ENCODE measurements around the gene MYBBP1A. TPM values are rescaled to one million over a fixed set of nuclear protein-coding genes. Genes with fewer than 3 reads are reported as not detected.
A peak's percentile ranks its signal among the peaks of the same experiment; 100 is the strongest.
"Not testable (repeated sequence)": the region's sequence is repeated elsewhere in the genome, so short reads cannot be mapped to it uniquely, and the experiment has no call there.

The MYBBP1A gene
- total RNA-seq, 2 experiments from 2014 or later, result 97.7 to 144 TPM

DNA sequence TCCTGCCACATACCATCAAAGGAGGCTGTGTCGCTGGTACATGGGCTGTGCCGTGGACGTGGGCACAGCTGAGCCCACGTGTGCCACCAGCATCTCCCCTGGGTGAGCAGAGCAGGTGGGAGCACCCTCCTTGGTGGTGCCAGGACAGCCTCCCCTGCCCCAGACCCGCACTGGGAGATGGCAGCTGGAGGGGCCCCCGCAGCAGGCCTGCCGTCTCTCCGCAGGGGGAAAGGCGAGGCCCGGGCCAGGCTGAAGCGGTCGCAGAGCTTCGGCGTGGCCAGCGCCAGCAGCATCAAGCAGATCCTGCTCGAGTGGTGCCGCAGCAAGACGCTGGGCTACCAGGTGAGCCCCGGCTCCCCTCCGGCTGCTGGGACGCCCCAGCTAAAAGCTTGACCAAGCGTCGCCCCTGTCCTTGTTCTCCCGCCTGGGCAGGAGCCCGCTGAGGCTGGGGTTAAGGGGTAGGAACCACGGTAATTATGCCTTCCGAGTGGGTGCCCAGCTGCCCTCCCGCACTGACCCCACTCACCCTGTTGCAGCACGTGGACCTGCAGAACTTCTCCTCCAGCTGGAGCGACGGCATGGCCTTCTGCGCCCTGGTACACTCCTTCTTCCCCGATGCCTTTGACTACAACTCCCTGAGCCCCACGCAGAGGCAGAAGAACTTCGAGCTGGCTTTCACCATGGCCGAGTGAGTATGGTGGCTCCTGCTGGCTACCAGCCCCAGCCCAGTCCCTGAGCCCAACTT lies 41.6 kb upstream of the MYBBP1A start:
- no peak for ATAC-seq
- Mint-ChIP-seq H3K9me3 (ENCODE audit: low read depth) (no peaks in the 10 kb centered on the region), H3K36me3 (ENCODE audit: low read depth) (no peaks in the 10 kb centered on the region), H3K4me1 (peaks cover 4% of the 10 kb centered on the region), H3K4me3 (no peak overlapping the region), H3K27me3 (peaks cover 5% of the 10 kb centered on the region), H3K27ac (no peak overlapping the region)
- POLR2A ChIA-PET, result interaction anchor here (0.6 kb wide), 2 partner anchors 224 to 1646 kb away, joined by 3 to 5 read pairs; no protein-coding TSS in a partner anchor
- CTCF ChIA-PET, result interaction anchor here (0.9 to 1.1 kb wide), 4 partner anchors 9 to 176 kb away, joined by 3 read pairs; no protein-coding TSS in a partner anchor
- DNase-seq, result no peak
- intact Hi-C loops (cut with DNase I, micrococcal nuclease), result no loop called here

DNA sequence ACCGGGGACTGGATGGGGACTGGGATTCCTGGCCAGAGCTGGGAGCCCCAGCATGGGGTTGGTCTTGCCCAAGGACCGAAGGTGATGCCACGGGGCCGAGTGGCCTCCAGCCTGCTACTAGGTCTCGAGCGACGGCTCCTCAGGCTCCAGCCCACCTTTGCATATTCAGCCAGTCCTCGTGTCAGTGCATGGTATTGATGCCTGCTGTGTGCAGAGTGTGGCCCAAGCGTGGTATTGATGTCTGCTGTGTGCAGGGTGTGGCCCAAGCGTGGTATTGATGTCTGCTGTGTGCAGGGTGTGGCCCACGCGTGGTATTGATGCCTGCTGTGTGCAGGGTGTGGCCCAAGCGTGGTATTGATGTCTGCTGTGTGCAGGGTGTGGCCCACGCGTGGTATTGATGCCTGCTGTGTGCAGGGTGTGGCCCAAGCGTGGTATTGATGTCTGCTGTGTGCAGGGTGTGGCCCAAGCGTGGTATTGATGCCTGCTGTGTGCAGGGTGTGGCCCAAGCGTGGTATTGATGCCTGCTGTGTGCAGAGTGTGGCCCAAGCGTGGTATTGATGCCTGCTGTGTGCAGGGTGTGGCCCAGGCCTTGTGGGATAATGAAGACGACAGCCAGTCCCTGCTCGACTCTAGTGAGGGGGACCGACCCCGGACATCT lies 40.6 kb upstream of the MYBBP1A start:
- H3K27ac Mint-ChIP-seq; H3K4me3 Mint-ChIP-seq; H3K4me1 Mint-ChIP-seq; POLR2A ChIA-PET; intact Hi-C loops (cut with DNase I, micrococcal nuclease); H3K27me3 Mint-ChIP-seq; ATAC-seq; H3K36me3 Mint-ChIP-seq (ENCODE audit: low read depth); H3K9me3 Mint-ChIP-seq (ENCODE audit: low read depth); DNase-seq: not testable (repeated sequence)
- CTCF ChIA-PET, result interaction anchor here (0.6 to 1.7 kb wide), 5 partner anchors 20 to 175 kb away, joined by 3 to 5 read pairs (median 4); no protein-coding TSS in a partner anchor

DNA sequence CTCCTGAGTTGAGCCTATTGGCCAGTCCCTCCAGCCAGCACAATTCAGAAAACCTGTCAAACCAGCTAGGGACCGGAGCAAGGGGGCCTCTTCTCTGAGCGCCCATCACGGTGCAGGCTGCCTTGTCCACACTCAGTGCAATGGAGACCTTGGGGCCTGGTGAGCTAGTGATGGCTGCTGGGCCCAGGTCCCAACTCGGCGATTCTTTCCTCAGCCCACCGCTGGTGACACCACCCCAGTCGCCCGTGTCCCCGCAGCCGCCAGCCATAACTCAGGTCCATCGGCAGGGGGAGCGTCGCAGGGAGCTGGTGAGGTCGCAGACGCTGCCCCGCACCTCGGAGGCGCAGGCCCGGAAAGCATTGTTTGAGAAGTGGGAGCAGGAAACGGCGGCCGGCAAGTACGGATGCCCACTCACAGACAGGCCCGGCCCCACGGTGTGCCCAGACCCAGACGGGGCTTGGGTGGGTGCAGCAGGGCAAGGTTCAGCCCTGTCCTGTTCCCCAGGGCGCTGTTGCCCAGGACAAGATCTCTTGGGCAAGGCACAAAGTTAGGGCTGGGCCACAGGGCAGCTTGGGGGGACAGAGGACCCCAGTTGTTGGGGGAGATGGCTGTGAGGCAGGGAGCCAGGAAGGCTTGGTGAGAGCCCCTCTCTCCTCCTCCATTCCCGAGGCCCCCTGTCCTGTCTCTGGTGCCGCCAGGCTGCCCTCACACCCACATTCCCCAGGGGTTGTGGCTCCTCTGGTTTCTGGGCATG lies 39.9 kb upstream of the MYBBP1A start:
- POLR2A ChIA-PET, result no interaction called here
- Mint-ChIP-seq H3K36me3 (ENCODE audit: low read depth) (no peaks in the 10 kb centered on the region), H3K9me3 (ENCODE audit: low read depth) (no peaks in the 10 kb centered on the region), H3K4me3 (no peak overlapping the region), H3K4me1 (peaks cover 4% of the 10 kb centered on the region), H3K27me3 (peaks cover 7% of the 10 kb centered on the region), H3K27ac (no peak overlapping the region)
- ATAC-seq (peak; percentile 73), DNase-seq (peak; percentile 68)
- intact Hi-C loops (cut with DNase I, micrococcal nuclease), result no loop called here
- CTCF ChIA-PET, result interaction anchor here (0.6 to 1.7 kb wide), 6 partner anchors 9 to 32 kb away, joined by 3 to 5 read pairs (median 4); no protein-coding TSS in a partner anchor

DNA sequence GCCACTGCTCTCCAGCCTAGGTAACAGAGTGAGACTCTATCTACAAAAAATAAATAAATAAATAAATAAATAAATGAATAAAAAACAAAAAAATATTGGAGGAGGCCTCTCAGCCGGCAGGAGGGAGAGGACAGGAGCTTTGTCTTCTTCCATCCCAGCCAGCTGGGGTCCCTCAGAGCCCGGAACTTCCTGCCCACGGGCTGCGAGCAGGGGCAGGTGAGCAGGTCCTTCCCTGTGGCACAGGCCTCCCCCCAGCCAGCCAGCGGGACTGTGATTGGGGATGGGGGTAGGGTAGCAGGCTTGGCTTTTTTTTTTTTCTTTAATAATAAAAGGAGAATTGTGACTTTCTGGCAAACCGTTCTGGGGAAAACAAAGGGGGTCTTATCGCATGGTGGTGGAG lies 39.2 kb upstream of the MYBBP1A start:
- peaks cover 4% of the 10 kb centered on the region for H3K4me1 Mint-ChIP-seq
- ChIA-PET POLR2A (interaction anchor here (0.7 kb wide), 1 partner anchor 58 kb away, joined by 8 read pairs; no protein-coding TSS in a partner anchor), CTCF (interaction anchor here (0.6 to 1.7 kb wide), 6 partner anchors 8 to 32 kb away, joined by 3 to 5 read pairs (median 4); no protein-coding TSS in a partner anchor)
- intact Hi-C loops (cut with DNase I, micrococcal nuclease), result no loop called here
- peaks cover 7% of the 10 kb centered on the region for H3K27me3 Mint-ChIP-seq
- no peak overlapping the region for H3K4me3 Mint-ChIP-seq
- H3K27ac Mint-ChIP-seq, result no peak overlapping the region
- DNase-seq, result no peak
- H3K9me3 Mint-ChIP-seq (ENCODE audit: low read depth), result no peaks in the 10 kb centered on the region
- no peak for ATAC-seq
- H3K36me3 Mint-ChIP-seq (ENCODE audit: low read depth), result no peaks in the 10 kb centered on the region

DNA sequence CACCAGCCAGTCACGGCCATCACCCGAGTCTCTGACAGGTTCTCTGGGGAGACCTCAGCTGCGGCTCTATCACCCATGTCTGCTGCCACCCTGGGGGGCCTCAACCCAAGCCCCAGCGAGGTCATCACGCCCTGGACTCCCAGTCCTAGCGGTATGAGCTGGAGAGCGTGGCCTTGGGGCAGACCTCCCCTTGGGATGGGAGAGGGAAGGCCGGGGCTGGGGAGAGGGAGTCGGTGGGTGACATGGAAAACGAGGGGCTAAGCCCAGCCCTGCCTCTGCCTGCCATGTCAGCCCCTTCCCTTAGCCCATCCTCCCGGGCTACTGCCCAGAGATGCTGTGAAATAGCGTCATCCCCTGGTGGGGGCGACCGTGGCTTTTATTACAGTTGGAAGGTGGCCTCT lies 37.8 kb upstream of the MYBBP1A start:
- CTCF ChIA-PET, result interaction anchor here (1.1 kb wide), 1 partner anchor 23 kb away, joined by 4 read pairs; no protein-coding TSS in a partner anchor
- Mint-ChIP-seq H3K9me3 (ENCODE audit: low read depth) (no peaks in the 10 kb centered on the region), H3K36me3 (ENCODE audit: low read depth) (no peaks in the 10 kb centered on the region), H3K4me3 (no peak overlapping the region), H3K27ac (no peak overlapping the region), H3K27me3 (peaks cover 7% of the 10 kb centered on the region), H3K4me1 (peaks cover 4% of the 10 kb centered on the region)
- DNase-seq, result no peak
- intact Hi-C loops (cut with DNase I, micrococcal nuclease), result no loop called here
- POLR2A ChIA-PET, result no interaction called here
- ATAC-seq, result no peak

DNA sequence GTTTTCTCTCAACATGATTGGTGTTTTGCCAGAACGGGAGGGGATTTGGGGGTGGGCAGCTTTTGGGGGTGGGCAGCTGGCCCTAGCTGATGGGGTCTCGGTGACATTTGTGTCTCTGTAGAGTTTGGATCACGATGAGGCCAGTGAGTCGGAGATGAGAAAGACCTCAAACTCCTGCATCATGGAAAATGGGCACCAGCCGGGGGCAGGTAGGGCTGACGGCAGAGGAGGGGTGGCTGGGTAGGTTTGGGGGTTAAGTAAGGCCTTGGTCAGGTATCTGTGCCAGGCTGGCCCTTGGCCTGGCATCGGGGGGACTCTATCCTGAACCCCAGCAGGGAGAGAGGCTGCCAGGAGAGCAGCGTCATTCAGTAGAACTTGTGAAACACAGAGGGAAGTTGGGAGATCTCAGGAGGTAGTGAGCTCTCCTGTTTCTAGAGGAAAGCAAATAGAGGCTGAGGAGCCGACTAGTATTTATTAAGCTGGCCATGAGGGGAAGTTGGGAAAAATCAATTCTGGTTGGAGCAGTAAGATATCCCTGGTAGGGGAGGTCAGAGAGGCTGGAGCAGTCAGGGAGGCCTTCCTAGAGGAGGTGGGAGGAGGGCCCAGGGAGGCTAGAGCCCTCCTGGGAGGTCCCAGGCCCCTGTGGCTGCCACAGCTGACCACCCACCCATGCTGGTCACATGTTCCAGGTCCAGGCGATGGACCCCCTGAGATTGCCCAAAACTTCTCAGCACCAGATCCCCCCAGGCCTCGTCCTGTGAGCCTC lies 37.2 kb upstream of the MYBBP1A start:
- H3K4me1 Mint-ChIP-seq, result peaks cover 4% of the 10 kb centered on the region
- H3K36me3 Mint-ChIP-seq (ENCODE audit: low read depth), result no peaks in the 10 kb centered on the region
- H3K9me3 Mint-ChIP-seq (ENCODE audit: low read depth), result no peaks in the 10 kb centered on the region
- DNase-seq, result no peak
- no peak overlapping the region for H3K4me3 Mint-ChIP-seq
- intact Hi-C loops (cut with DNase I, micrococcal nuclease), result no loop called here
- no peak overlapping the region for H3K27ac Mint-ChIP-seq
- no peak for ATAC-seq
- ChIA-PET CTCF (interaction anchor here (1.1 kb wide), 1 partner anchor 23 kb away, joined by 4 read pairs; no protein-coding TSS in a partner anchor), POLR2A (no interaction called here)
- peaks cover 7% of the 10 kb centered on the region for H3K27me3 Mint-ChIP-seq

DNA sequence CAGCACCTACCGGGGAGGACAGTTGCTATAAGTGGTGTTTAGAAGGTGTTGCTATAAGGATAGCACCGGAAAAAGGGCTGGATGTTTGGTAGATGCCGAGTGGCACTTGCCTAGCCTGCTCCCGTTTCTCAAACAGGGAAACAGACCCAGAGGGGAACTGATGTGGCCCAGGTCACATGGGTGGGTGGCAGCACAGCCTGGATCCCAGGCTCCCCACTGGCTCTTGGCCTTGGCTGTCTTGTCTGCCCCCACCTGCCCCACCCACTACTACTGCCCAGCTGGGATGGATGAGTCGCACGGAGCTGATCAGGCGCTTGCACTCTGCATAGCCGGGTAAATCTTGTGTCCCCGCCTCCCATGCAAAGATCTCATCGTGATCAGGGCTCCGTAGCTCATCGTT lies 36.3 kb upstream of the MYBBP1A start:
- intact Hi-C loops (cut with DNase I, micrococcal nuclease), result no loop called here
- no peak for DNase-seq
- H3K27me3 Mint-ChIP-seq, result peaks cover 11% of the 10 kb centered on the region
- no peaks in the 10 kb centered on the region for H3K36me3 Mint-ChIP-seq (ENCODE audit: low read depth)
- H3K4me1 Mint-ChIP-seq, result peaks cover 4% of the 10 kb centered on the region
- H3K9me3 Mint-ChIP-seq (ENCODE audit: low read depth), result no peaks in the 10 kb centered on the region
- ChIA-PET CTCF (interaction anchor here (0.6 kb wide), 1 partner anchor 23 kb away, joined by 3 read pairs; no protein-coding TSS in a partner anchor), POLR2A (no interaction called here)
- no peak overlapping the region for H3K27ac Mint-ChIP-seq
- no peak overlapping the region for H3K4me3 Mint-ChIP-seq
- no peak for ATAC-seq

DNA sequence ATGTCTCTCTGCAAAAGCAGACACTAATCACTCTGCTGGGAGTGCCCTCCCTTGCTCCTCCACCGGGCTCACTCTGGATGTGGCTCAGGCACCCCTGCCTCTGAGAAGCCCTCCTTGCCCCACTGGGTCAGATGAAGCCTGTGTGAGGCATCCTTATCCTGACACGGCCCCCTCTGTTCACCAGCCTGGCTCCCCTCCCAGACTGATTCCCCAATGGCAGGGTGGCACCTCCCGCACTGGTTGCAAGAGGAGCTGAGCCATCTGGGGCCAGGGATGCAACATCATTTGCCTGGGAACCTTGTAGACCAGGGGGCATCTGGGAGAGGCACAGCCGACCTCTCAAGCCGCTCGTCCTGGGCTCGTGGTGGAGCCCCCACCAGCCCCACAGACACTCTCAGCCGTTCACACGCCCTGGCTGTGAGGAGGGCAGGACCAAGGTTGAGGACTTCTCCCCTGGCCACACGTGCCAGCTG lies 35.8 kb upstream of the MYBBP1A start:
- DNase-seq (no peak), ATAC-seq (no peak)
- Mint-ChIP-seq H3K27ac (no peak overlapping the region), H3K4me3 (no peak overlapping the region), H3K4me1 (peaks cover 4% of the 10 kb centered on the region), H3K36me3 (ENCODE audit: low read depth) (no peaks in the 10 kb centered on the region), H3K9me3 (ENCODE audit: low read depth) (no peaks in the 10 kb centered on the region), H3K27me3 (peaks cover 15% of the 10 kb centered on the region)
- POLR2A ChIA-PET, result no interaction called here
- CTCF ChIA-PET, result interaction anchor here (0.6 to 1.4 kb wide), 2 partner anchors 22 to 34 kb away, joined by 3 to 4 read pairs; no protein-coding TSS in a partner anchor
- intact Hi-C loops (cut with DNase I, micrococcal nuclease), result no loop called here

DNA sequence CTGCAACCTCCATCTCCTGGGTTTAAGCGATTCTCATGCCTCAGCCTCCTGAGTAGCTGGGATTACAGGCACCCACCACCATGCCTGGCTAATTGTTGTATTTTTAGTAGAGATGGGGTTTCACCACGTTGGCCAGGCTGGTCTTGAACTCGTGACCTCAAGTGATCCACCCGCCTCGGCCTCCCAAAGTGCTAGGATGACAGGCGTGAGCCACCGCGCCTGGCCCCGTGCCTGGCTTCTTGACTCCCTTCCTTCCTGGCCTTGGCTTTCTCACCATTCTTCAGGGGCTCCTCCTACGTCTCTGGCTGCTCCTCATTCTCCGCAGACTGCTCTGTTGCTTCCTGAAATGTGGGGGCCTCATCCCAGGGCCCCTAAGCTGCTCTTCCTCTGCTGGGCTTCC lies 34.9 kb upstream of the MYBBP1A start:
- CTCF ChIA-PET, result interaction anchor here (0.5 to 1.4 kb wide), 2 partner anchors 11 to 35 kb away, joined by 3 to 4 read pairs; no protein-coding TSS in a partner anchor
- H3K4me3 Mint-ChIP-seq; H3K4me1 Mint-ChIP-seq; ATAC-seq; H3K36me3 Mint-ChIP-seq (ENCODE audit: low read depth); H3K27ac Mint-ChIP-seq; H3K9me3 Mint-ChIP-seq (ENCODE audit: low read depth); intact Hi-C loops (cut with DNase I, micrococcal nuclease); DNase-seq: not testable (repeated sequence)
- peaks cover 25% of the 10 kb centered on the region for H3K27me3 Mint-ChIP-seq
- POLR2A ChIA-PET, result interaction anchor here (0.5 kb wide), 1 partner anchor 333 kb away, joined by 6 read pairs; no protein-coding TSS in a partner anchor

DNA sequence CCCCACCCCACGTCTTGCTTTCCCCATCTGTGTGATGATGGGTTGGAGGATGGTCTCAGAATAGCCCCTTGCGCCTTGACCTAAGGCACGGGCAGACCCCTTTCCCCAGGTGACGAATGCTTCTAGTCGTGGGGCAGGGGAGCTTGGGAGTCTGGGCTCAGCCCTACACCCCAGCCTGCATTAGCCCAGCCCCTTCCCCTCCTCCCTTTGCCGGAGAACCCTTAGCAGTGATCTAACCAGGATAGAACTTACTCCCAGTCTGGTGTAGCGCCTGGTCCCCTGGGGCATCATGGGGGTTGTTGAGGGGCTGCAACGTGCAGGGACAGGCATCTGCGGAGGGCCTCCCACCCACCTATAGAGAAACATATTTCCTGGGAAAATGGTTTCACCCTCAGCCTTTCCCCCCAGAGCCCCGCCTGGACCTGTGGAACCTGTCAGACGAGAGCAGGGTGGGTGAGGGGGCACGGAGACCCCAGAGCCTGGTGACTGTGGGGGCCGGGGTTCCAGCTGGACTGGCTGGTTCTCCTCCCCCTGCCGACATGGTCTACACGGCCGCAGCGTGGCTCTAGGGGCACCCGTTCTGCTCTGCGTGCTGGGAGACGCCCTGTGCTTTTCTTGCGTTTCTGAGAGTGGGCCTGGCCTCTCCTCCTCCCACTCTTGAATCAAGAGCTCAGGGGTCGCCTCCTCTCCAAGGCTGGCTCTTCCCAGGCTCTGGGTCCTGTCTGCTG lies 33.9 kb upstream of the MYBBP1A start:
- no peaks in the 10 kb centered on the region for H3K36me3 Mint-ChIP-seq (ENCODE audit: low read depth)
- intact Hi-C loops (cut with DNase I, micrococcal nuclease), result no loop called here
- H3K27me3 Mint-ChIP-seq, result peaks cover 26% of the 10 kb centered on the region
- H3K9me3 Mint-ChIP-seq (ENCODE audit: low read depth), result no peaks in the 10 kb centered on the region
- POLR2A ChIA-PET, result interaction anchor here (0.5 kb wide), 1 partner anchor 334 kb away, joined by 6 read pairs; no protein-coding TSS in a partner anchor
- ATAC-seq, result no peak
- CTCF ChIA-PET, result interaction anchor here (0.5 to 0.7 kb wide), 2 partner anchors 10 to 1896 kb away, joined by 3 read pairs; no protein-coding TSS in a partner anchor
- H3K4me1 Mint-ChIP-seq, result no peaks in the 10 kb centered on the region
- DNase-seq, result no peak
- no peak overlapping the region for H3K4me3 Mint-ChIP-seq
- no peak overlapping the region for H3K27ac Mint-ChIP-seq

All from activated CD4-positive, alpha-beta T cell treated with anti-CD3 and anti-CD28 coated beads for 36 hours (primary cell).